Vagina (tissue), 2 donors: ENCODE measurements around the gene GLCE. TPM values are rescaled to one million over a fixed set of nuclear protein-coding genes. Genes with fewer than 3 reads are reported as not detected.

Experiments
- DNase-seq, 2 donors: peaks; one replicate each; pipeline ENCODE4 v3.0.0-alpha.2; 2017; ENCODE audit errors: extremely low spot score in 2 of 2
- H3K27ac ChIP-seq: fragments of 200-600 bp; sonication (generic); one replicate; pipeline ENCODE4 v1.5.1; 2019
- H3K27me3 ChIP-seq: fragments of 200-600 bp; sonication (generic); one replicate; pipeline ENCODE4 v1.5.1; 2019
- H3K36me3 ChIP-seq, 2 donors: fragments of 200-600 bp; sonication (generic); one replicate each; pipeline ENCODE4 v1.5.1; 2017 to 2019
- H3K4me1 ChIP-seq: fragments of 200-600 bp; sonication (generic); one replicate; pipeline ENCODE4 v1.5.1; 2019
- H3K4me3 ChIP-seq, 2 donors: fragments of 200-600 bp; sonication (generic); 1 replicate in 1 of 2; 2 replicates in 1 of 2; pipeline ENCODE4 v1.5.1; 2016 to 2019
- H3K9me3 ChIP-seq: fragments of 200-600 bp; sonication (generic); one replicate; pipeline ENCODE4 v1.5.1; 2019
- CTCF ChIP-seq, 3 experiments: fragments of 450-650 bp in 2 of 3; fragments of 200-600 bp in 1 of 3; sonication (generic) in 1 of 3; IDR thresholded peaks; one replicate each; pipeline ENCODE4 v1.5.1; 2017 to 2019; ENCODE audit warnings: antibody characterized with exemption in 3 of 3, mild to moderate bottlenecking in 2 of 3, moderate library complexity in 2 of 3
- POLR2A ChIP-seq, 2 donors: fragments of 450-650 bp; IDR thresholded peaks; one replicate each; pipeline ENCODE4 v1.6.1; 2017; ENCODE audit warnings: antibody characterized with exemption in 2 of 2, mild to moderate bottlenecking in 2 of 2, moderate library complexity in 2 of 2
- POLR2AphosphoS5 ChIP-seq, 2 donors: sonication (generic); formaldehyde crosslinking; IDR thresholded peaks; one replicate each; pipeline ENCODE4 v1.9.0; 2017; ENCODE audit warnings: antibody characterized with exemption in 2 of 2, mild to moderate bottlenecking in 2 of 2, low read depth in 1 of 2; ENCODE audit not compliant: insufficient read depth in 1 of 2
- intact Hi-C: fragments of 100-400 bp; cut with DNase I; formaldehyde crosslinking; loops from one replicate; pipeline ENCODE4 v1.15.1; 2023
- total RNA-seq: library from RNA; depleted of rRNA; stranded (reverse); fragments of >200 nt; gene quantifications from one replicate; pipeline ENCODE4 v1.2.3, GENCODE V29; 2016

The GLCE gene
- total RNA-seq: 16.5 TPM

GRCh38 chr15:69160141-69160993, at the start of gene GLCE:
GLCE (plus strand) TSS chr15:69160635; CDS start chr15:69255807, 95,172 bp downstream.
- peak in 1 of 2 donors; percentile 96 for DNase-seq
- intact Hi-C loops: loop anchor here (5.0 kb wide), 1 partner anchor 78 kb away; no protein-coding TSS in a partner anchor
- H3K9me3 ChIP-seq: no peaks in the 10 kb centered on the region
- H3K36me3 ChIP-seq: no peaks in the 10 kb centered on the region
- peak within 1 kb of the TSS; percentile 81 to 94 for H3K4me3 ChIP-seq
- H3K4me1 ChIP-seq: peaks cover 10% of the 10 kb centered on the region
- TF ChIP-seq POLR2A (IDR thresholded peaks at IDR 0.05) (peak in 1 of 2 donors; percentile 82), POLR2AphosphoS5 (IDR thresholded peaks at IDR 0.05; ENCODE audit: insufficient read depth in 1 of 2, low read depth in 1 of 2) (peak; percentile 78 to 96), CTCF (IDR thresholded peaks at IDR 0.05) (peak in 1 of 3 experiments; percentile 1)
- no peaks in the 10 kb centered on the region for H3K27me3 ChIP-seq
- H3K27ac ChIP-seq: peak within 1 kb of the TSS; percentile 45

DNA sequence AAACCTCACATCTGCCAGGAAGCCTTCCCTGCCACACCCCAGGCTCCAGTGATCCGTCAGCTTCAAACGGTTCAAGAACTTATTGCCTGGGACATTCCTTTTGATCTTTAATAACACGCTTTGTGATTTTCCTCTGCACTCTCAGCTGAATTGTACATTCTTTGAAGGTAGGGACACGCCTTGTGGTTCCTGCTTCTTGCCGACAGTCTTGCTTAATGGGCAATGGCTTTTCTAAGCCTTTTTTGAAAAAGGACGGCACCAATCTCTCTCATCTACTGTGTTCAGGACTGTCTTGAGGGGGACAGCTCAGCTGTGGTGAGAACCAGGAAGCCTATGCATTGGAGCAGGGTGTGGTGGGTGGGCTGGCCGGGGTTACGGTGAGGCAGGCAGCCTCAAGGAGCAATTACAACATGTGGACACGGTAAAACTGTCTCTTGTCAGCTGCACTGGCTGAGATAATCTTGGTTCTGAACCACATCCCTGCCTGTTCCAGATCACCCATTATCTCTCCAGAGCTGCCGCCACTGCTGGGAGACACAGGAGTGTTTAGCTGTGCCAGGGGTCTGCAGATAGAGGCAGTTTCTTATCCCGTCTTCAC, 46.0 kb upstream of the GLCE start:
- no peaks in the 10 kb centered on the region for H3K36me3 ChIP-seq
- H3K9me3 ChIP-seq: no peaks in the 10 kb centered on the region
- H3K27ac ChIP-seq: no peak overlapping the region
- DNase-seq: no peak
- no peaks in the 10 kb centered on the region for H3K4me1 ChIP-seq
- H3K27me3 ChIP-seq: no peaks in the 10 kb centered on the region
- H3K4me3 ChIP-seq: no peak overlapping the region
- intact Hi-C loops: no loop called here
- TF ChIP-seq CTCF (IDR thresholded peaks at IDR 0.05) (no peak), POLR2A (IDR thresholded peaks at IDR 0.05) (no peak), POLR2AphosphoS5 (IDR thresholded peaks at IDR 0.05; ENCODE audit: insufficient read depth in 1 of 2, low read depth in 1 of 2) (no peak)

DNA sequence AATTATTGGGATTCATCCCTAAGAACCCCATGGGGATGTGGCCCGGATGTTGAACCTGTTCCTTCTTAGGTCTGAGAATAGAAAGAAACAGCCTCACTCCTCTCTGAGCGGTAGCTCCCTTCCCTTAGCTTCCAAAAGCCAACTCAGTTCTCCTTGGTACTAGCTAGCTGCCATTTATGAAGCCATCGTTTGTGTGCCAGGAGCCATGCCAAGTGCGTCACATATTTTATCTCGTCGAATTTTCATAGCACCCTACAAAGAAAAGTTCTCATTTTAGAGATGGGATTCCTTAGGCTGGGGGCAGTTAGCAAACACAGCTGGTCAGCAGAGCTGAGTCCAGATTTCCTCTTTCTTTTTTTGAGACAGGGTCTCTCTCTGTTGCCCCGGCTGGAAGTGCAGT, 45.4 kb upstream of the GLCE start:
- intact Hi-C loops: no loop called here

GRCh38 chr15:69116391-69116790, 44.0 kb upstream of the GLCE start:
- Histone ChIP-seq H3K27me3 (no peaks in the 10 kb centered on the region), H3K4me1 (no peaks in the 10 kb centered on the region), H3K9me3 (no peaks in the 10 kb centered on the region), H3K36me3 (no peaks in the 10 kb centered on the region), H3K4me3 (no peak overlapping the region), H3K27ac (no peak overlapping the region)
- TF ChIP-seq POLR2AphosphoS5 (IDR thresholded peaks at IDR 0.05; ENCODE audit: insufficient read depth in 1 of 2, low read depth in 1 of 2) (no peak), CTCF (IDR thresholded peaks at IDR 0.05) (no peak)
- no peak for DNase-seq
- intact Hi-C loops: no loop called here

More for the DNA sequence above, 45.4 kb upstream of the GLCE start:
- no peak for DNase-seq
- no peak for TF ChIP-seq POLR2A (IDR thresholded peaks at IDR 0.05)
- Histone ChIP-seq H3K4me1 (no peaks in the 10 kb centered on the region), H3K27me3 (no peaks in the 10 kb centered on the region), H3K27ac (no peak overlapping the region), H3K9me3 (no peaks in the 10 kb centered on the region), H3K4me3 (no peak overlapping the region), H3K36me3 (no peaks in the 10 kb centered on the region)

DNA sequence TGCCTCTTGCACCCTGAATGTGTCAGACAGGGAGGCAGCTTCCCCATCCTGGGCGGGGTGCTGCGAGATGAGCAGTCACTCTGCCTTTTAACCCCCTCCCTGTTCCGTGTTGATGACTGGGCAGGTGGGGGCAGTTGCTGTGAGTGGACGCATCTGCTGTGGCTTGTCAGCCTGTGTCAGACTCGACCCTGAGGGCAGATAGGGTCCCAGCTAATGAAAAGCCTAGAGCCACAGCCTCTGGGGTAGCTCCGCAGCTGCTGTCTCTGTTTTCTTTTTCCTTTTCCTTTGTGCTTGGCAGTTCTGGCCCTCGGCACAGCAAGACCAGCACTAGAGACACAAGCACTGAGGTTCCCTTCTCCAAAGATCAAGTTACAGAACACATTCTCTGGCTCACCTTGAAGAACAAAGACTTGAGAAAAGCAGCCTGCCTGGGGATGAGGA, 43.0 kb upstream of the GLCE start:
- Histone ChIP-seq H3K4me1 (no peaks in the 10 kb centered on the region), H3K27ac (no peak overlapping the region), H3K9me3 (no peaks in the 10 kb centered on the region), H3K4me3 (no peak overlapping the region), H3K36me3 (no peaks in the 10 kb centered on the region), H3K27me3 (no peaks in the 10 kb centered on the region)
- no peak for DNase-seq
- intact Hi-C loops: no loop called here
- TF ChIP-seq CTCF (IDR thresholded peaks at IDR 0.05) (no peak), POLR2A (IDR thresholded peaks at IDR 0.05) (no peak), POLR2AphosphoS5 (IDR thresholded peaks at IDR 0.05; ENCODE audit: insufficient read depth in 1 of 2, low read depth in 1 of 2) (no peak)
